Measurements from ENCODE around the gene IL17RC. TPM values are rescaled to one million over a fixed set of nuclear protein-coding genes. Genes with fewer than 3 reads are reported as not detected.

IL17RC gene
- total RNA-seq, 1 experiment from 2014 or later: 45.0 TPM

- Histone ChIP-seq H3K79me2 (ENCODE audit: low read depth) (peaks cover 38% of the 10 kb centered on the region), H3K4me2 (peak overlapping the region; percentile 83), H3K36me3 (ENCODE audit: low read depth) (peaks cover 16% of the 10 kb centered on the region), H3F3A (ENCODE audit: insufficient read depth, low read depth) (peaks cover 42% of the 10 kb centered on the region), H3K4me1 (replicated peaks; ENCODE audit: insufficient read depth) (peaks cover 40% of the 10 kb centered on the region), H3K4me3 (no peak overlapping the region), H3K27me3 (ENCODE audit: insufficient read depth, low read depth) (no peaks in the 10 kb centered on the region), H3K27ac (no peak overlapping the region), H2AFZ (no peak overlapping the region), H3K9me2 (ENCODE audit: insufficient read depth) (no peaks in the 10 kb centered on the region), H4K20me1 (ENCODE audit: insufficient read depth) (no peaks in the 10 kb centered on the region), H3K9me3 (ENCODE audit: insufficient read depth, low read depth) (no peaks in the 10 kb centered on the region)
- no peak for DNase-seq
- BruUV-seq (replicated peaks): no TSS peak
- POLR2A ChIA-PET (ENCODE audit: unreplicated experiment): no interaction called here
- CTCF ChIA-PET: no interaction called here
- intact Hi-C loops (cut with micrococcal nuclease; ENCODE audit: unreplicated experiment): no loop called here
- TF ChIP-seq EZH2 (IDR thresholded peaks at IDR 0.05; ENCODE audit: low read depth) (no peak), CTCF (conservative IDR thresholded peaks at IDR 0.05) (no peak)
Measured at GRCh38 chr3:9889405-9889804, 27.5 kb upstream of the IL17RC start.

DNA sequence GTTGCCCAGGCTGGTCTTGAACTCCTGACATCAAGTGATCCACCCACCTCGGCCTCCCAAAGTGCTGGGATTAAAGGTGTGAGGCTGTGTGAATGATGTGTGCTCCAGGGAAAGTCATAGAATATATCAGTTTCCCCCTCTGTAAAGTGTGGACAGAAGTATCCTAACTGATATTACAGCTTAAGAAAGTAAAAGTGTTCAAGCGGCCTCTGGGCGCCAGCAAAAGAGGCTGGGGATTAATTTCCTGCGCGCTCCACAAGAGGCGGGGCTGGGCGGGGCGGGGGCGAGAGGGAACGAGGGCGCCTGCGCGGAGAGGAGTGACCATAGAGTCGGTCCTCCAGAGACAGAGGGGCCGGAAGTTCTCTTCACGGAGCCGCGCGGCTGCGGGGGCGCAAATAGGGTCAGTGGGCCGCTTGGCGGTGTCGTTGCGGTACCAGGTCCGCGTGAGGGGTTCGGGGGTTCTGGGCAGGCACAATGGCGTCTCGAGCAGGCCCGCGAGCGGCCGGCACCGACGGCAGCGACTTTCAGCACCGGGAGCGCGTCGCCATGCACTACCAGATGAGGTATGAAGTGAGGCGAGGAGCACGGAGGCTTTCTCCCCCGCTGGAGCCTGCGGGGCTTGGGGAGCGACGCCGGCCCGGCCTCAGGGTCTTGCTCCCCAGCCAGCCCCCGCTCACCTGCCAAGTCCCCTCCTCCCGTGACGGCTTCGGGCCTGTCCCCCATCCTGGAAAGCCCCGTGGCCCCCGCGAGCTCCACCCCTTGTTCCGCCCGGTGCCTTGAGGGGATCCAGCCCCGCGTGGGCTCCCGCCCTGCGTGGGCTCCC, 26.4 kb upstream of the IL17RC start, which contains the start of gene JAGN1:
JAGN1 (plus strand) TSS at position 362 of the 823 bp plus-strand sequence; CDS start at position 475, 113 bp downstream.
- CTCF ChIA-PET: interaction anchor here (0.6 kb wide), 3 partner anchors 47 to 1318 kb away, joined by 4 to 9 read pairs (median 4); partner anchors contain the start of gene RPUSD3
- Histone ChIP-seq H3K79me2 (ENCODE audit: low read depth) (peaks cover 38% of the 10 kb centered on the region), H3K9me3 (ENCODE audit: insufficient read depth, low read depth) (no peaks in the 10 kb centered on the region), H3K4me2 (peak within 1 kb of the TSS; percentile 83), H4K20me1 (ENCODE audit: insufficient read depth) (no peaks in the 10 kb centered on the region), H3K9me2 (ENCODE audit: insufficient read depth) (no peaks in the 10 kb centered on the region), H3K4me1 (replicated peaks; ENCODE audit: insufficient read depth) (peaks cover 32% of the 10 kb centered on the region), H2AFZ (peak within 1 kb of the TSS; percentile 85), H3K27me3 (ENCODE audit: insufficient read depth, low read depth) (no peaks in the 10 kb centered on the region), H3K4me3 (peak within 1 kb of the TSS; percentile 77), H3K27ac (peak within 1 kb of the TSS; percentile 72), H3K36me3 (ENCODE audit: low read depth) (peaks cover 16% of the 10 kb centered on the region), H3F3A (ENCODE audit: insufficient read depth, low read depth) (peaks cover 40% of the 10 kb centered on the region)
- DNase-seq: peak; percentile 55 to 79
- intact Hi-C loops (cut with micrococcal nuclease; ENCODE audit: unreplicated experiment): no loop called here
- POLR2A ChIA-PET (ENCODE audit: unreplicated experiment): interaction anchor here (0.6 to 0.7 kb wide), 3 partner anchors 11 to 86 kb away, joined by 3 to 13 read pairs (median 4); partner anchors contain the start of genes CIDEC and IL17RC
- BruUV-seq (replicated peaks): TSS peak; percentile 48
- TF ChIP-seq CTCF (conservative IDR thresholded peaks at IDR 0.05) (no peak), EZH2 (IDR thresholded peaks at IDR 0.05; ENCODE audit: low read depth) (no peak)

- no peaks in the 10 kb centered on the region for H3K9me3 ChIP-seq (ENCODE audit: insufficient read depth, low read depth)
- peaks cover 38% of the 10 kb centered on the region for H3K4me1 ChIP-seq (replicated peaks; ENCODE audit: insufficient read depth)
- no peaks in the 10 kb centered on the region for H3K27me3 ChIP-seq (ENCODE audit: insufficient read depth, low read depth)
- H3K9me2 ChIP-seq (ENCODE audit: insufficient read depth): no peaks in the 10 kb centered on the region
- H3K4me3 ChIP-seq: peak overlapping the region; percentile 77
- peak overlapping the region; percentile 72 for H3K27ac ChIP-seq
- H3K36me3 ChIP-seq (ENCODE audit: low read depth): peaks cover 16% of the 10 kb centered on the region
- intact Hi-C loops (cut with micrococcal nuclease; ENCODE audit: unreplicated experiment): no loop called here
- no TSS peak for BruUV-seq (replicated peaks)
- H4K20me1 ChIP-seq (ENCODE audit: insufficient read depth): no peaks in the 10 kb centered on the region
- CTCF ChIA-PET: no interaction called here
- peaks cover 45% of the 10 kb centered on the region for H3K79me2 ChIP-seq (ENCODE audit: low read depth)
- peak overlapping the region; percentile 85 for H2AFZ ChIP-seq
- no peak for DNase-seq
- TF ChIP-seq CTCF (conservative IDR thresholded peaks at IDR 0.05) (no peak), EZH2 (IDR thresholded peaks at IDR 0.05; ENCODE audit: low read depth) (no peak)
- peak overlapping the region; percentile 83 for H3K4me2 ChIP-seq
- H3F3A ChIP-seq (ENCODE audit: insufficient read depth, low read depth): peaks cover 47% of the 10 kb centered on the region
- POLR2A ChIA-PET (ENCODE audit: unreplicated experiment): interaction anchor here (0.6 kb wide), 1 partner anchor 538 kb away, joined by 4 read pairs; no protein-coding TSS in a partner anchor
Measured at GRCh38 chr3:9891072-9891622, 25.8 kb upstream of the IL17RC start.

Data from PC-9 (cell line).